HFF-Myc (cell line): ENCODE data around the gene TTC33.
A peak's percentile ranks its signal among the peaks of the same experiment; 100 is the strongest.
"Not testable (repeated sequence)": the region's sequence is repeated elsewhere in the genome, so short reads cannot be mapped to it uniquely, and the experiment has no call there.

Source experiments
- DNase-seq: peaks from one replicate; pipeline ENCODE4 v3.0.0-alpha.2; 2011; ENCODE audit warnings: low read depth; ENCODE audit errors: extremely low read depth
- H3K4me3 ChIP-seq: replicated peaks from 2 replicates; pipeline ENCODE4 v1.5.1; 2011; ENCODE audit warnings: low read depth, mild to moderate bottlenecking, control low read depth, low read length
- TF ChIP-seq, protein P1 (sequence below): IDR thresholded peaks from 2 replicates; pipeline ENCODE4 v1.5.1; 2012; ENCODE audit warnings: mild to moderate bottlenecking, low read depth, low read length, control low read depth; ENCODE audit errors: missing control alignments

TTC33 gene

DNA sequence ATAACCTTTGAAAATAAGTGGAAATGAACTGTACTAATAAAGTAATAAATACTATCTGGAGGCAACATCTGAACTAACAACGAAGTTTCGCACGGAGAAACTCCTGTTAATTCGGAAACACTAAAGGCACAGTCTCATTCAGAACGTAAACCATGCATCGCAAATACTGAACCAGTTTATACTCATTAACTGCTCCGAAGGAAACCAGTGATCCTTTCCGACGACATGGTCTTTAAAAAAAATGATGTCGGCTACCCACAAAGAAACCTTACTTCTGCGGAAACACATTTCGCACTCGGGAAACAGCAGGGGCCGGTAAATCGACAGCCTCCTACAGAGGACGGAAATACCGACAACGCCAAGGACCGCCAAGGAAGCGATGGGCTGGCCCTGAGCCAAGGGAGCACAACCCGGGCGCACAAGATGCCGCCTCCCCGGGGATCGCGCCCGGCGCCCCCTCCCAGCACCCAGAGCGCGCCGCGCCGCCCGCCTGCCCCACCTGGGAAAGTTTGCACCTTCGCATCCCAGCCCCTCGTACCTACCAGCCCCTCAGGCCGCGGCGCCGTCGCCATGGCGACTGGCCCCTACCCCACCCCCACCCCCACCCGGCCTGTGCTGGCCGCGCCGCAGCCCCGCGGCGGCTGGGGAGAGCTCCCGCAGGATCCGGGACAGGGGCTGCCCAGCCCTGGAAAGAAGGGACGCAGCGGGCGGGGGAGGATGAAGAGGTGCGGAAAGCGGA, 41.7 kb upstream of the TTC33 start:
- peak; percentile 46 for DNase-seq
- TF ChIP-seq, protein P1, sequence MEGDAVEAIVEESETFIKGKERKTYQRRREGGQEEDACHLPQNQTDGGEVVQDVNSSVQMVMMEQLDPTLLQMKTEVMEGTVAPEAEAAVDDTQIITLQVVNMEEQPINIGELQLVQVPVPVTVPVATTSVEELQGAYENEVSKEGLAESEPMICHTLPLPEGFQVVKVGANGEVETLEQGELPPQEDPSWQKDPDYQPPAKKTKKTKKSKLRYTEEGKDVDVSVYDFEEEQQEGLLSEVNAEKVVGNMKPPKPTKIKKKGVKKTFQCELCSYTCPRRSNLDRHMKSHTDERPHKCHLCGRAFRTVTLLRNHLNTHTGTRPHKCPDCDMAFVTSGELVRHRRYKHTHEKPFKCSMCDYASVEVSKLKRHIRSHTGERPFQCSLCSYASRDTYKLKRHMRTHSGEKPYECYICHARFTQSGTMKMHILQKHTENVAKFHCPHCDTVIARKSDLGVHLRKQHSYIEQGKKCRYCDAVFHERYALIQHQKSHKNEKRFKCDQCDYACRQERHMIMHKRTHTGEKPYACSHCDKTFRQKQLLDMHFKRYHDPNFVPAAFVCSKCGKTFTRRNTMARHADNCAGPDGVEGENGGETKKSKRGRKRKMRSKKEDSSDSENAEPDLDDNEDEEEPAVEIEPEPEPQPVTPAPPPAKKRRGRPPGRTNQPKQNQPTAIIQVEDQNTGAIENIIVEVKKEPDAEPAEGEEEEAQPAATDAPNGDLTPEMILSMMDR, result no peak
- H3K4me3 ChIP-seq, result peak overlapping the region; percentile 83

DNA sequence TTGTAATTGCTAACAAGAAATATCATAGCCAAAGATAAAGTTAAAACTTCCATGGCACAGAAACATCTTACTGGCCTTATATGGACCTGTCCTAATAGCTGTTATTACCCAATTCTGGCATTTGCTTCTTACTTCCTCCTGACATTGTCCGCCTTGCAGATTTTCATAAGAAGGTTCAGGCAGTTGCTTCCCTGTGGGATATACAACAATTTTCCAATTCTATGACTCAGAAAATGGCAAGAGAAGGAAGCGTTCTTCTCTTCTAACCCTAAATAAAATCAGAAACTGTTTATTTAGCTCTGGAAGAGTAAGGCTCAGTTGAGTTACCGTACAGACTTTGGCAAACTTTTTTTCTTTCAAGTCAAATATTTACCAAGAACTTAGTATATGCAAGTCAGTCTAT, 40.7 kb upstream of the TTC33 start:
- no peak for DNase-seq
- TF ChIP-seq, protein P1, result no peak
- H3K4me3 ChIP-seq, result peak overlapping the region; percentile 83

DNA sequence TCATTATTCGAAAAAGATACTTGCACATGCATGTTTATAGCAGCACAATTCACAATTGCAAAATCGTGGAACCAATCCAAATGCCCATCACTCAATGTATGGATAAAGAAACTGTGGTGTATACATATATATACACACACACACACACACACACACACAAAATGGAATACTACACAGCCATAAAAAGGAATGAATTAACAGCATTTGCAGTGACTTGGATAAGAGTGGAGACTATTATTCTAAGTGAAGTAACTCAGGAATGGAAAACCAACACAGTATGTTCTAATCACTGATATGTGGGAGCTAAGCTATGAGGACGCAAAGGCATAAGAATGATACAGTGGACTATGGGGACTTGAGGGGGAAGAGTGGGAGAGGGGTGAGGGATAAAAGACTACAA, 39.1 kb upstream of the TTC33 start:
- DNase-seq, H3K4me3 ChIP-seq: not testable (repeated sequence)

DNA sequence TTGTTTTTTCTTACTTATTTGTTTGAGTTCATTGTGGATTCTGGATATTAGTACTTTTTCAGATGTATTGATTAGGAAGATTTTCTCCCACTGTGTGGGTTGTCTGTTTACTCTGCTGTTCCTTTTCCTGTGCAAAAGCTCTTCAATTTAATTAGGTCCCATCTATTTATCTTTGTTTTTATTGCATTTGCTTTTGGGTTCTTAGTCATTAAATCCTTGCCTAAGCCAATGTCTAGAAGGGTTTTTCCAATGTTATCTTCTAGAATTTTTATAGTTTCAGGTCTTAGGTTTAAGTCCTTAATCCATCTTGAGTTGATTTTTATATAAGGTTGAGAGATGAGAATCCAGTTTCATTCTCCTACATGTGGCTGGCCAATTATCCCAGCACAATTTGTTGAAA, 38.6 kb upstream of the TTC33 start:
- H3K4me3 ChIP-seq, DNase-seq: not testable (repeated sequence)

DNA sequence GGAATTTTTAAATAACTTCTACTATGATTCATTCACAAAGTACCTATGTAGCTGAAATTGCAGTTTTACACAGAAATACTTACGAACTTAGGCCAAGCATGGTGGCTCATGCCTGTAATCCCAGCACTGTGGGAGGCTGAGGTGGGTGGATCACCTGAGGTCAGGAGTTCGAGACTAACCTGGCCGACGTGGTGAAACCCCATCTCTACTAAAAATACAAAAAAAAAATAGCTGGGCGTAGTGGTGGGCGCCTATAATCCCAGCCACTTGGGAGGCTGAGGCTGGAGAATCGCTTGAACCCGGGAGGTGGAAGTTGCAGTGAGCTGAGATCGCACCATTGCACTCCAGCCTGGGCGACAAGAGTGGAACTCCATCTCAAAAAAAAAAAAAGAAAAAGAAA, 36.9 kb upstream of the TTC33 start:
- not testable (repeated sequence) for DNase-seq, H3K4me3 ChIP-seq

DNA sequence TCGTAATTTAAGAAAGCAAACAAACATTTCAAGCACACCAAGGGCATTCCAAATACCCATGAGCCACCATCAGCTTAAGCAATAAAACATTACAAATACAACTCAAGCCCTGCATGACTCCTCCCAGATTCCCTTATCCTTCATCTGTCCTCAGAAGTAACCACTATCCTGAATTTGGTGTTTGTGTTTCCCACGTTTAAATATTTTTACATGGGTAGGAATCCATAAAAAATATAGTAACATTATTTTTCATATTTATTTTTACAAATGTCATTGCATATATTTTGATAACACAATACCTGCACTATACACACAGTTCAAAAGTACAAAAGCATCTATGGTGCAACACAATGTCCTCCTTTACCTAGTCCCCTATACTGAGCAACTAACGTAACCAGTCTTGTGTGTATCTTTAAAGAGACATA, 36.0 kb upstream of the TTC33 start:
- DNase-seq, result no peak
- TF ChIP-seq, protein P1, result no peak
- H3K4me3 ChIP-seq, result no peak overlapping the region

DNA sequence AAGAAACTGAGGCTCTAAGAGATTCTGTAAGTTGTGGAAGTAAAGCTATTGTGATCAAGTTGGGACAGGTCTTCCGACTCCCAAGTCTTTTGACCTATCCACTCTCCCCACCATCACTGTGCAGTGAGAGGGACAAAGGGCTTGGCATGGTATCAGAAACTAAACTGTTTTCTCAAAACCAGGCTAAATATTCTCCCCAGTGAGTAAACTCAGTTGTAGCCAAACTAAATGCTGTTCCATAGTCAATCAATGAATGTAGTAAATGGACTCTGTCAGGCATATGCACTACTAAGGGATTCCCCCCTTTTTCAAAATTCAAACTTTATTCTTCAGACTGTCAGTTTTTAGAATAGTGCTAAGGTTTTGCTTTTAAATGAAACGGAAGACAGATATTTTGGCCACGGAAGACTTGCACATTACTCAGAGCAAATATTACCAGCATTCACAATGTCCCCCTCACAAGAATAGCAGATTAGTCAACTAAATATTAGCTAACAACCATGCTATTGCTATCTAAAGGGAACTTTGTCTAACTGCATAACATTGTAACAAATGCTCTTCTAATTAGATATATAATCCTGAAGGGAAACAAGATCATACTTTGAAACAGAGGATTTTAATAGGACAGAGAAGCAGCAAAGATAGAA, 35.3 kb upstream of the TTC33 start:
- TF ChIP-seq, protein P1, result no peak
- no peak overlapping the region for H3K4me3 ChIP-seq

DNA sequence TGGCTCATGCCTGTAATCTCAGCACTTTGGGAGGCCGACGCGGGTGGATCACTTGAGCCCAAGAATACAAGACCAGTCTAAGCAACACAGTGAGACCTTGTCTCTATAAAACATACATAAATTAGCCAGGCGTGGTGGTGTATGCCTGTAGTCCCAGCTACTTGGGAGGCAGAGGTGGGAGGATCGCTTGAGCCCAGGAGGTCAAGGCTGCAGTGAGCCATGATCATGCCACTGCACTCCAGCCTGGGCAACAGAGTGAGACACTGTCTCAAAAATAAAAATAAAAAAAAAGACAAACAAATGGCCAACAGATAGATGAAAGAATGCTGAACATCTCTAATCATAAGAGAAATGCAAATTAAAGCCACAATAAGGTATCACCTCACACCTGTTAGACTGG, 33.2 kb upstream of the TTC33 start:
- not testable (repeated sequence) for DNase-seq, H3K4me3 ChIP-seq

More for the DNA sequence above, 35.3 kb upstream of the TTC33 start:
- no peak for DNase-seq

DNA sequence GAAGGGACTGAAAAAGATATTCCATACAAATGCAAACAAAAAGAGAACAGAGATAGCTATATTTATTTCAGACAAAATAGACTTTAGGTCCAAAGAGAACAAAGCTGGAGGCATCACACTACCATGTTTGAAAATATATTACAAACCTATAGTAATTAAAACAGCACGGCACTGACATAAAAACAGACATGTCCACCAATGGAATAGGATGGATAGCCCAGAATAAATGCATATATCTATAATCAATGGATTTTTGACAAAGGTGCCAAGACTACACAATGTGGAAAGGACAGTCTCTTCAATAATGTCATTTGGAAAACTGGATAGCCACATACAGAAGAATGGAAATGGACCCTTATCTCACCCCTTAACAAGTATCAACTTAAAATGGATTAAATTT, 32.2 kb upstream of the TTC33 start:
- TF ChIP-seq, protein P1, result no peak
- DNase-seq, result no peak
- H3K4me3 ChIP-seq, result no peak overlapping the region

DNA sequence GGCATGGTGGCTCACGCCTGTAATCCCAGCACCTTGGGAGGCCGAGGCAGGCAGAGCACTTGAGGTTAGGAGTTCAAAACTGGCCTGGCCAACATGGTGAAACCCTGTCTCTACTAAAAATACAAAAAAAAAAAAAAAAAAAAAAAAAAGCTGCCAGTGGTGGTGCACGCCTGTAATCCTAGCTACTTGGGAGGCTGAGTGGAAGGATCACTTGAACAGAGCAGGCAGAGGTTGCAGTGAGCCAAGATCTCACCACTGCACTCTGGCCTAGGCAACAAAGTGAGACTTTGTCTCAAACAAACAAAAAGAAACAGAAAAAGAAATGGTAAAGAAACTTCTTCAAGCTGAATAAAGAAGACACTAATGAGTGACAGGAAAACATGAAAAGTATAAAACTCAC, 30.9 kb upstream of the TTC33 start:
- H3K4me3 ChIP-seq, DNase-seq: not testable (repeated sequence)
